ENCODE results near the gene CAMK2N1.
"Not testable (repeated sequence)": the region's sequence is repeated elsewhere in the genome, so short reads cannot be mapped to it uniquely, and the experiment has no call there.

CAMK2N1 gene

GRCh38 chr1:20496725-20497383 lies 10.8 kb upstream of the CAMK2N1 start:
- DNase-seq (ENCODE audit: low read depth in 2 of 2), result not testable (repeated sequence)

- DNase-seq (ENCODE audit: low read depth in 2 of 2), result no peak
Measured at GRCh38 chr1:20496241-20496661, 10.2 kb upstream of the CAMK2N1 start.

DNA sequence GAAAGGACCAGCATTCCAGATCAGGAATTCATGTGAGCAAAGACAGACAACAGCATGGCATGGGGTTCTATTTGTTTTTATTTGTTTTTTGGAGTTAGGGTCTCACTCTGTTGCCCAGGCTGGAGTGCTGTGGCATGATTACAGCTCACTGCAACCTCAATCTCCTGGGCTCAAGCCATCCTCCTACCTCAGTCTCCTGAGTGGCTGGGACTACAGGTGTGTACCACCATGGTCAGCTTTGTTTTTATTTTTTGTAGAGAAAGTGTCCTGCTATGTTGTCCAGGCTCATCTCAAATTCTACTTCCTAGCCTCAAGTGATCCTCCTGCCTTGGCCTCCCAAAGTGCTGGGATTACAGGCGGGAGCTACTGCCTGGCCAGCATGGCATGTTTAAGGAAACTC lies 9.7 kb upstream of the CAMK2N1 start:
- DNase-seq (ENCODE audit: low read depth in 2 of 2), result no peak

- DNase-seq (ENCODE audit: low read depth in 2 of 2), result peak in 1 of 2 experiments; percentile 47
Measured at GRCh38 chr1:20494609-20495311, 8.8 kb upstream of the CAMK2N1 start.

GRCh38 chr1:20493839-20494608 lies 8.0 kb upstream of the CAMK2N1 start:
- DNase-seq (ENCODE audit: low read depth in 2 of 2), result peak; percentile 55 to 62

GRCh38 chr1:20493309-20493708 lies 7.3 kb upstream of the CAMK2N1 start:
- no peak for DNase-seq (ENCODE audit: low read depth in 2 of 2)

GRCh38 chr1:20492751-20493150 lies 6.7 kb upstream of the CAMK2N1 start:
- DNase-seq (ENCODE audit: low read depth in 2 of 2), result no peak

- DNase-seq (ENCODE audit: low read depth in 2 of 2), result no peak
Measured at GRCh38 chr1:20491866-20492265, 5.9 kb upstream of the CAMK2N1 start.

GRCh38 chr1:20491178-20491577 lies 5.2 kb upstream of the CAMK2N1 start:
- no peak for DNase-seq (ENCODE audit: low read depth in 2 of 2)

DNA sequence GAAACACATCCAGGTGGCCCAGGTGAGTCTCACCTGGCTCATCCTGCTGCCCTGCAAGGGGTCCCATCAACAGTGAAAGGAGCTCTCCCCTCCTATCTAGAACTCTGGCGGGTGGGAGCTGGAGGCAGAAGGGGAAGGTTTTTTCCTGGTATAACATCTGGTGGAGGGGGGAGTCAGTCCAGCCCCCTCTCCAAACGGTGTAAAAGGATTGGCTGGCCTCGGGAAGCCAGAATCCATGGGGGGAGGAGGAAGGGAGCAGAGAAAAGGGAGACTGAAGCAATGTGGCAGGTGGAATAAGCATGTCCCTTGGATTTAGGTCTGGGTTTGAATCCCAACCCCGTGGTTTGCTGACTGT lies 1.2 kb upstream of the CAMK2N1 start:
- no peak for DNase-seq (ENCODE audit: low read depth in 2 of 2)

DNA sequence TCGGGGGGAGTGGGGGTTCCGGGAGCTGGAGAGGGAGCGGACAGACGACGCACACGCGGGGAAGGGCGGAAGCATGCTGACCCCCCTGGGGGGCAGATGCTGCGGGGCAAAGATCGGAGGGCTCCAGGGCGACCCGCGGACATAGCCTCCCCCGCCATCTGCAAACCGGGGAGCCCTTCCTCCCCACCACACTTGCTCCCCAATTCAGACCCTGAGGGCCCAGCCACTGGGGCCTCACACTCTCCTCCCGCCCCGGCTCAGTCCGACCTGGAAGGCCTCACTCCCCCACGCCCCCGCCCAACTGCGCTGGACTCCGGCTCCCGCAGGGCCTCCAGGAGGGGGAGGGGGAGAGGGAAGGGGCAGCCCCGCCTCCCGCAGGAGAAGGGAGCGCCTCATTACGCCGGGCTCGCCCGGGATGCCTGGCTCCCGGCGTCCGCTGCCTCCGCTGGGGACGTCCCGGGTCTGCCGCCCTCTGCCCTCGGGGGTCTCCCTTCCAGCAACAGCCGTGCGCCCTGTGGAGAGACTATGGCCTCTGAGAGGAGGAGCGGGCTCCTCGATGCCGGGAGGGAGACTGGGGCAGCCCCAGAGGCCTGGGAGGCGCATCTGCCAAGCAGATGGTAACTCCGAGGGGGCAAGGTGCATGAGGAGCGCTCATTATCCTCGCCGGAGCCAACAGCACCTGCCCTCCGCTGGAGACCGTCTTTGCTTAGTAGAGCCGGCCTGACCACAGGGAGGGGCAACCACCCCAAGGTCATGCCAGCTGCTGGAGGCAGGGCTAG lies 636 bp upstream of the CAMK2N1 start:
- DNase-seq (ENCODE audit: low read depth in 2 of 2), result no peak

DNA sequence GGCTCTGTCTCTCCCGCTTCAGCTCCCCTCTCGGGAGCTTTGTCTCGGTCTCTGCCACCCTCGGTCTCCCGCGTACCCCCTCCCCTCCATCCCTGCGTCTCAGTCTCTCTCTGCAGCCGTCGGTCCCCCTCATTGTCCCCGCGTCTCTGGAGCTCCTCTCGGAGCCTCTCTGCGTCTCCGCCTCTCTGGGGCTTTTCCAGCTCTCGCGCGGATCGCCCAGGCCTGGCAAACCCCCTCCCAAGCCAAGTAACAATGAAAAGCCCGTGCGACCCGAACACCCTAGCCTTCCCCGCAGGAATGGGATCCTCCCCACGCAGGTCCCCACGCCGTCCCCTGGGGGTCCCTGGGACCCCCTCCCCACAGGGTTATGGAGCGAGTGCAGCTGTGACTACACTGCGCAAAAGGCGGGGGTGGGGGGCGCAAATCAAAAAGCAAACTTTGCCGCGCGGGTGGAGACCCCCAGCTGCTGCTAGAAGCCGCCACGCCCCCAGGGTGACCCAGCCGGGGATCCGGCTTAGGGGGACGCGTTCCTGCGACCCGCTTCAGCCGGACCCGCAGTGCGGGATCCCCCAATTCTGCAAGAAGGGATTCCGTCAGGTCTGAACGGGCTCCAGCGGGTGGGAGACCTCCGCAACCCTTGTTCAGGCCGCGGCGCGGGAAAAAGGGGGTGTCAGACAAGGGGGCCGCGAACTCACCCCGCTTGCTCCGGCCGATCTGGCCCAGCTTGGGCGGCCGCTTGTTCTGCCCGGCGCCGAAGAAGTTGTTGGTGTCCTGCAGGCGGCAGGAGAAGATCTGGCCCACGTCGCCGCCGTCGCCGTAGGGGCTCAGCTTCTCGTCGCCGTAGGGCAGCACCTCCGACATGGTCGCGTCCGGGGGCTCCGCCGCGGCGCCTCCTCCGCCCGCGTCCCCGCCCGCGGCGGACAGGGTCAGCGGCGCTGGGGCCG lies 1.2 kb downstream of the CAMK2N1 start:
- DNase-seq (ENCODE audit: low read depth in 2 of 2), result no peak

- DNase-seq (ENCODE audit: low read depth in 2 of 2), result no peak
Measured at GRCh38 chr1:20483833-20484518, 2.0 kb downstream of the CAMK2N1 start.

DNA sequence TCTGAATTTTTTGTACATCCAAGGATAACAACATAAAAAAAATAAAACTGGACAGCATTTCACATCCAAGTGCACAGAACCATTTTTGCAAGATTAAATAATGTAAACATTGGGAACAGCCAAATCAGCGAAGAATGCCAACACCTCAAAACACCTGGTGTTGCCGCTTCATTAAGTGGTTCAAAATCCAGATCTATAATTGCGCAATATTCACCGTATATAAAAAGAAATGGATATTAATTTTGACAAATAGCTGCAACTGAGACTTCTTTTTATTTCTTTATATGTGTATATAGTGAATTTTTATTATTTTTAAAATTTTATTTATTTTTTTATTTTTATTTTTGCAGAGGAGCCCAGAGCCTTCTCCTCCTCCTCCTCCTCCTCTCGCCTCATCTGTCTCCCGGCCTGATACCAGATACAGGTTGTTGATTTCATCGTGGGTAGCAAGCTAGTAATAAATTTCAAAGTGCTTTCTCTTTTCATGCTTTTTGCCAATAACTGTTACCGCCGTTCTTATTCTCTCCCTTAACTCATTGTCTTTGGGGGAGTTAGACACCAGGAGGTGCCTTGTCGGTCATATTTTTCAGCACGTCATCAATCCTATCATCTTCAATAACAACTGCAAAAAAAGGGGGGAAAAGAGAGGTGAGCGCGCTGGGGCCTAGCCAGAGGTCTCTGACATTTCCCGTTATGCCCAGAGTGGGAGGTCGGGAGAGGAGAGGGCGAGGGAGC lies 2.7 kb downstream of the CAMK2N1 start:
- no peak for DNase-seq (ENCODE audit: low read depth in 2 of 2)

DNA sequence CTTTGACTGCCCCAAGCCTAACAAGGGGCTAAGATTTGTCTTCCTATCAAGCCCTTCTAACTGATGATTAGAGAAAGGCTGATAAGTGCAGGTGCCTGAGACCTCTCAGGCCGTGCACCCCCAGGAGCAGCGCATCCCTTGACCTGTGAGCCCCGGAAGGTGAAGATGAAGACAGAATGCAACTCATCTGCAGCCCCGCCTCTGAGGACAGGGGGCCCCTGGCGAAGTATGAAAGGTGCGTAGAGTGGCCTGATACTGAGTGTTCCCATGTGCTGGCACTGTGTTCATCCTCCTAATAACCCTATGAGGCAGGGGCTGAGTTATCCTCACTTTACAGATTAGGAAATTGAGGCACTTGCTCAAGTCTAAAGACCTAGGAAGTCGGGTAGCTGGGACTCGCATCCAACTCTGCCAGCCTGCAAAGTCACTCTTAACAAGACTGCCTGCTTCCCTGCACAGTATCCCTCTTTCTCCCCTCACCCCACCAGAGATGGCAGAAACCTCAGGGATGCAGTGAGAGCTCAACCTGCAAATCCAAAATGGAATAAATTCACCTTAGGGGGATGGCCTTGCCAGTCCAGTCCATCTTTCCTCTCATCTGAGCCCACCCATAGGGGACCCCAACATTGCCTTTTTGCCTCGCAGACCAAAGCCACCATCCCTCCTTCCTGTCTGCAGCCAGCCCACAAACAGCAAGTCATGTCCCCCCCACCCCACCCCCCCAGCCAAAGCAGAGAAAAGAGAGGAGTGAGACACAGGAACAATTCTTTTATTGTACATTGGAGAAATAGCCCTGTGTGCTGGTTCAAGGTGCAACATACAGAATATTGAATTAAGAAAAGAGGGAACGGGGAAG lies 4.1 kb downstream of the CAMK2N1 start:
- no peak for DNase-seq (ENCODE audit: low read depth in 2 of 2)

DNA sequence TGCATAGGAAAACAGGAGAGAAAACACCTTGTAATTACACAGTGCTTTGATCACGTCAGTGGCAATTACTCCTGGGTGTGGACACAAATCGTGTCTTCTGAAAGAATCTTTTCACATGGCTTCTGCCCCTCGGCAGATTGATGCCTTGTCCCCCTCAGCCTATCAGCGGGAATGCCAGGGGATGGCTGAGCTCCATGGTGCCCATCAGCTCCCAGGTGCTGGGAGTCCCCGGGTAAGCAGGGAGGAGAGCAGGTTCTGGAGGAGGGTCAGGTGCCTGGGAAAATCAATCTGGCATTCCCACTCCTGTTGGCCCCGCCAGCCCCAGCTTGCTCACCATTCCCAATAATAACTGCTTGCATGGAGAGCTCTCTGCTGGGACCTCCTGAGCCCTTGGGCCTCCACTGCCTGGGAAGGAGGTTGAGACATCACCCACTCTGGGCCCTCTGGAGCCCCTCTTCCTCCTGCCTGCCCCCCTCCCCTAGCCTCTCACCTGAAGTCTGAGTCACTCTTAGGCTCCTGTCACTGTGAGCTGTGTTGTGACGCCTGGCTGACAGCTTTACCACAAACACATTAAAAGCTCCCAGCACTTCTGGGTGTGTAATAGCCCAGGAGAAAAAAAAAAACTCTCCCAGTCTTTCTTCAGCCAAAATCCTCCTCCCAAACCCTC lies 4.9 kb downstream of the CAMK2N1 start:
- DNase-seq (ENCODE audit: low read depth in 2 of 2), result no peak

DNA sequence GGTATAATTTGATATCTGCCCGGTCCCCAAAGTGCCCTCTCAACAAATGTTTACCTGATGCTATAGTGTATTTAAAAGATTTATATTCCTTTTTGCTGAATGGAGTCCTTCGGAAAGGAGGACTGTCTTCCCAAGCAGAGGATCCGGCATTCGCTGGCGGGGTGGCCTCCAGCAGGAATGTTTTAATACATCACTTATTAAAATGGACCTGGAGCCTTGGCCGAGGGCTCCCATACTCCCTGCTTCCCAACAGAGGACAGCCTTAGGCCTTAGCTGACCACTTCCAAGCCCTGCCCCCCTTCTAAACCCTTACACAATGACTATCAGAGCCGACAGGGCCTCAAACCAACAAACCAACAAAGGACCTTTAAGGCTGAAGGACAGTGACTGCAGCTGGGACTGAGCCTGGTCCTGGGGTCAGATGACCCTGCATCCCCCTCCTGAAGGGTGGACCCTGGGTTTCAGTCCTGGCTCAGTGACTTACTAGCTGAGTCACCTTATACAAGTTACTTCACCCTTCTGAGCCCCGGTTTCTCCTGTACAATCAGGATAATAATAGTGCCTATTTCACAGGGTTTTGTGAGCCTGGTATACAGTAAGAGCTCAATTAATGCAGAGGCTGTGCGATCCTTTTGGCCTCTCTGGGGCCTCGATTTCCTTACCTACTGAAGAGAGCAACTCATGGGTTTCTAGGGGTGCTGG lies 5.6 kb downstream of the CAMK2N1 start:
- no peak for DNase-seq (ENCODE audit: low read depth in 2 of 2)

DNA sequence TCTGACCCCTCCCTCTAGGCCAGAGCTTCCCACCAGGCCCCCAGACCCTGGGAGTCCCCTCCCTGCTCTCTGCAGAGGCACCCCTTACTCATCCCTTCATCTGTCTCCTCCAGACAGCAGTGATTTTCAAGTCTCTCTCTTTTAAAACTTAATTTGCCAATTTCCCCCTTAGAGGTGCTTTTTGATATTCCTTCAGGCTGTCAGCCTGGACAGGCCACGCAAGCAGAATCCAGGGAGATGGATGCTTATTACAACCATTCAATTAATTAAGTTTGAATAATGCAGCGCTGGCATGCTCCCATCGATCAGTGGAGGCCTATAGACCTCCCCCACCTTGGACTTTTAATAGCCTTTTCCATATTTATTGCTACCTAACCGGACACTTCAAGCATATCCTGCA lies 6.2 kb downstream of the CAMK2N1 start:
- no peak for DNase-seq (ENCODE audit: low read depth in 2 of 2)

Measured in fibroblast of skin of left biceps (primary cell).